Jurkat, Clone E6-1 (cell line): ENCODE data around the gene TTLL13.
"Not testable (repeated sequence)": the region's sequence is repeated elsewhere in the genome, so short reads cannot be mapped to it uniquely, and the experiment has no call there.

Experiments used
- DNase-seq: peaks from one replicate; pipeline ENCODE4 v3.0.0-alpha.2; 2011; ENCODE audit warnings: low read depth, low spot score
- H3K4me3 ChIP-seq: 2 replicates; pipeline ENCODE4 v1.5.1; 2011; ENCODE audit warnings: mild to moderate bottlenecking, low read length, control low read depth, moderate library complexity

TTLL13 gene

GRCh38 chr15:90268415-90268814 lies 19.1 kb downstream of the TTLL13 start:
- no peak overlapping the region for H3K4me3 ChIP-seq
- no peak for DNase-seq

GRCh38 chr15:90270502-90271150 lies 21.3 kb downstream of the TTLL13 start:
- DNase-seq = no peak
- no peak overlapping the region for H3K4me3 ChIP-seq

- DNase-seq = no peak
- no peak overlapping the region for H3K4me3 ChIP-seq
Observed at GRCh38 chr15:90271459-90272166, 22.3 kb downstream of the TTLL13 start.

GRCh38 chr15:90278467-90278866 lies 29.1 kb downstream of the TTLL13 start:
- not testable (repeated sequence) for DNase-seq, H3K4me3 ChIP-seq

GRCh38 chr15:90280743-90281142 lies 31.4 kb downstream of the TTLL13 start:
- DNase-seq, H3K4me3 ChIP-seq: not testable (repeated sequence)

GRCh38 chr15:90281637-90282036 lies 32.3 kb downstream of the TTLL13 start:
- not testable (repeated sequence) for DNase-seq, H3K4me3 ChIP-seq

- no peak overlapping the region for H3K4me3 ChIP-seq
- DNase-seq = peak; percentile 48
Observed at GRCh38 chr15:90286678-90287077, 37.3 kb downstream of the TTLL13 start.

- H3K4me3 ChIP-seq = no peak overlapping the region
- DNase-seq = no peak
Observed at GRCh38 chr15:90287101-90287500, 37.7 kb downstream of the TTLL13 start.

- no peak overlapping the region for H3K4me3 ChIP-seq
- DNase-seq = no peak
Observed at GRCh38 chr15:90287946-90288345, 38.6 kb downstream of the TTLL13 start.

- H3K4me3 ChIP-seq = no peak overlapping the region
- peak; percentile 31 for DNase-seq
Observed at GRCh38 chr15:90291679-90292356, 42.5 kb downstream of the TTLL13 start.

GRCh38 chr15:90293040-90293810 lies 43.9 kb downstream of the TTLL13 start:
- not testable (repeated sequence) for H3K4me3 ChIP-seq

GRCh38 chr15:90294159-90294558 lies 44.8 kb downstream of the TTLL13 start:
- no peak overlapping the region for H3K4me3 ChIP-seq
- no peak for DNase-seq

More at GRCh38 chr15:90293040-90293810, 43.9 kb downstream of the TTLL13 start:
- DNase-seq = peak; percentile 28

- no peak for DNase-seq
- H3K4me3 ChIP-seq = no peak overlapping the region
Observed at GRCh38 chr15:90294601-90295269, 45.4 kb downstream of the TTLL13 start.

GRCh38 chr15:90295270-90295648 lies 45.9 kb downstream of the TTLL13 start:
- no peak for DNase-seq
- H3K4me3 ChIP-seq = no peak overlapping the region

GRCh38 chr15:90296316-90296884 lies 47.0 kb downstream of the TTLL13 start:
- H3K4me3 ChIP-seq, DNase-seq: not testable (repeated sequence)

- DNase-seq = no peak
- H3K4me3 ChIP-seq = no peak overlapping the region
Observed at GRCh38 chr15:90297021-90297420, 47.7 kb downstream of the TTLL13 start.

- no peak overlapping the region for H3K4me3 ChIP-seq
- DNase-seq = no peak
Observed at GRCh38 chr15:90300541-90300940, 51.2 kb downstream of the TTLL13 start.

- DNase-seq = peak; percentile 43
- no peak overlapping the region for H3K4me3 ChIP-seq
Observed at GRCh38 chr15:90300988-90301706, 51.8 kb downstream of the TTLL13 start.
